NCI-H748 treated with DMSO at 0.1 percent for 48 hours (cell line): ENCODE data around the gene EGFR.

Experiments used
- DNase-seq: peaks from one replicate; lab custom pipeline; 2025; lab: John Stamatoyannopoulos, UW

Gene EGFR

GRCh38 chr7:55018361-55019190 lies at the start of gene EGFR:
Gene EGFR, plus strand, starts transcription at chr7:55019017. Its CDS starts 261 bp downstream, at chr7:55019278.
- DNase-seq: peak; percentile 33

GRCh38 chr7:54969208-54969967 lies 49.4 kb upstream of the EGFR start:
- DNase-seq: no peak

- no peak for DNase-seq
Measured at GRCh38 chr7:54972733-54973294, 46.0 kb upstream of the EGFR start.

- DNase-seq: no peak
Measured at GRCh38 chr7:54978364-54979116, 40.3 kb upstream of the EGFR start.

GRCh38 chr7:54980521-54980920 lies 38.3 kb upstream of the EGFR start:
- no peak for DNase-seq

- DNase-seq: no peak
Measured at GRCh38 chr7:54981913-54982312, 36.9 kb upstream of the EGFR start.

- DNase-seq: no peak
Measured at GRCh38 chr7:54985426-54986330, 33.1 kb upstream of the EGFR start.

GRCh38 chr7:54986716-54987115 lies 32.1 kb upstream of the EGFR start:
- DNase-seq: no peak

- DNase-seq: no peak
Measured at GRCh38 chr7:54987772-54988171, 31.0 kb upstream of the EGFR start.

GRCh38 chr7:54988516-54988915 lies 30.3 kb upstream of the EGFR start:
- DNase-seq: no peak

GRCh38 chr7:54989453-54990225 lies 29.2 kb upstream of the EGFR start:
- DNase-seq: no peak

- no peak for DNase-seq
Measured at GRCh38 chr7:54991341-54991740, 27.5 kb upstream of the EGFR start.

- DNase-seq: no peak
Measured at GRCh38 chr7:54992871-54993475, 25.8 kb upstream of the EGFR start.

GRCh38 chr7:54995166-54995565 lies 23.7 kb upstream of the EGFR start:
- DNase-seq: no peak

- no peak for DNase-seq
Measured at GRCh38 chr7:54995610-54996363, 23.0 kb upstream of the EGFR start.

GRCh38 chr7:54996391-54996790 lies 22.4 kb upstream of the EGFR start:
- DNase-seq: no peak

- DNase-seq: no peak
Measured at GRCh38 chr7:55004579-55004978, 14.2 kb upstream of the EGFR start.

- DNase-seq: no peak
Measured at GRCh38 chr7:55005241-55005851, 13.5 kb upstream of the EGFR start.

GRCh38 chr7:55006499-55006898 lies 12.3 kb upstream of the EGFR start:
- DNase-seq: no peak
